Activated B cell treated with CpG ODN at 0.5 μM for 24 hours (primary cell): Measurements from ENCODE around the gene SPOUT1. TPM values are rescaled to one million over a fixed set of nuclear protein-coding genes. Genes with fewer than 3 reads are reported as not detected.
A peak's percentile ranks its signal among the peaks of the same experiment; 100 is the strongest.

Source experiments
- ATAC-seq: fragments of 200-7000 bp; cut with Tn5 transposase; one replicate; pipeline ENCODE4 v1.10.0; 2021; ENCODE audit warnings: low read depth, mild to moderate bottlenecking, moderate library complexity
- CTCF ChIA-PET: fragments of 350-600 bp; sonication (Branson Sonifier 250); formaldehyde crosslinking; loops from one replicate; lab custom pipeline; 2021; ENCODE audit warnings: antibody characterized with exemption; lab: Charles Lee
- POLR2A ChIA-PET: fragments of 350-600 bp; sonication (Branson Sonifier 250); formaldehyde crosslinking; loops from one replicate; lab custom pipeline; 2021; ENCODE audit warnings: antibody characterized with exemption; lab: Charles Lee
- DNase-seq: peaks from one replicate; pipeline ENCODE4 v3.0.0; 2022
- H3K27ac Mint-ChIP-seq: one replicate; pipeline ENCODE4 v1.8.0; 2020; ENCODE audit warnings: mixed read lengths
- H3K27me3 Mint-ChIP-seq: one replicate; pipeline ENCODE4 v1.8.0; 2021; ENCODE audit warnings: mixed read lengths
- H3K36me3 Mint-ChIP-seq: one replicate; pipeline ENCODE4 v1.8.0; 2021; ENCODE audit warnings: low read depth, mixed read lengths
- H3K4me1 Mint-ChIP-seq: one replicate; pipeline ENCODE4 v1.8.0; 2021; ENCODE audit warnings: mixed read lengths
- H3K4me3 Mint-ChIP-seq: one replicate; pipeline ENCODE4 v1.8.0; 2020; ENCODE audit warnings: mild to moderate bottlenecking, mixed read lengths
- H3K9me3 Mint-ChIP-seq: one replicate; pipeline ENCODE4 v1.8.0; 2020; ENCODE audit warnings: mixed read lengths
- CTCF ChIP-seq: fragments of 200-600 bp; IDR thresholded peaks from one replicate; pipeline ENCODE4 v1.8.0; 2022; ENCODE audit warnings: antibody characterized with exemption, mild to moderate bottlenecking
- intact Hi-C: fragments of 100-400 bp; cut with micrococcal nuclease; formaldehyde crosslinking; loops from one replicate; pipeline ENCODE4 v1.15.1; 2024
- total RNA-seq: library from RNA; stranded (reverse); gene quantifications from 2 replicates; pipeline ENCODE4 v1.2.3, GENCODE V29; 2022

Gene SPOUT1
- total RNA-seq, 1 donor from 2014 or later = 79.1 TPM

- no peak for TF ChIP-seq CTCF
- peaks cover 10% of the 10 kb centered on the region for H3K36me3 Mint-ChIP-seq
- ChIA-PET CTCF (no interaction called here), POLR2A (interaction anchor here (0.5 to 3.0 kb wide), 10 partner anchors 13 to 218 kb away, joined by 3 to 17 read pairs (median 5); partner anchors contain the start of genes DOLK, ENDOG, NUP188 and PKN3)
- peak overlapping the region; percentile 92 for H3K4me3 Mint-ChIP-seq
- ATAC-seq = no peak
- H3K27me3 Mint-ChIP-seq = no peaks in the 10 kb centered on the region
- H3K4me1 Mint-ChIP-seq = peaks cover 24% of the 10 kb centered on the region
- H3K9me3 Mint-ChIP-seq = no peaks in the 10 kb centered on the region
- no peak for DNase-seq
- H3K27ac Mint-ChIP-seq = peak overlapping the region; percentile 84
- intact Hi-C loops = loop anchor here (1.0 to 5.0 kb wide), 6 partner anchors 46 to 263 kb away; partner anchors contain the start of genes DYNC2I2, LRRC8A, SET and ZDHHC12
Measured at GRCh38 chr9:128770286-128771030, 59.1 kb downstream of the SPOUT1 start.

Other genes with a start within 250 kb of the SPOUT1 start
- 58.0 and 60.2 TPM in 2 replicates for gene DYNC2I2, start 172.9 kb downstream of the SPOUT1 start, total RNA-seq
- gene SET, start 140.6 kb downstream of the SPOUT1 start, total RNA-seq = 762 and 801 TPM in 2 replicates
- 16.9 and 17.4 TPM in 2 replicates for gene PKN3, start 127.3 kb downstream of the SPOUT1 start, total RNA-seq
- gene ZDHHC12, start 105.7 kb downstream of the SPOUT1 start, total RNA-seq = 40.0 and 40.7 TPM in 2 replicates
- 24.0 and 26.0 TPM in 2 replicates for gene ZER1, start 57.9 kb downstream of the SPOUT1 start, total RNA-seq
- 21.5 and 26.4 TPM in 2 replicates for gene TBC1D13, start 42.5 kb downstream of the SPOUT1 start, total RNA-seq
- gene ENDOG, start 11.3 kb downstream of the SPOUT1 start, total RNA-seq = 14.6 and 16.9 TPM in 2 replicates
- gene KYAT1, start 52.2 kb upstream of the SPOUT1 start, total RNA-seq = 2.0 and 4.3 TPM in 2 replicates
- gene LRRC8A, start 52.3 kb upstream of the SPOUT1 start, total RNA-seq = 9.0 and 10.4 TPM in 2 replicates
- 0.86 and 1.0 TPM in 2 replicates for gene PHYHD1, start 91.2 kb upstream of the SPOUT1 start, total RNA-seq
- gene DOLK, start 117.8 kb upstream of the SPOUT1 start, total RNA-seq = 9.0 and 10.3 TPM in 2 replicates
- gene NUP188, start 117.9 kb upstream of the SPOUT1 start, total RNA-seq = 76.9 and 103 TPM in 2 replicates
- gene SH3GLB2, start 198.5 kb upstream of the SPOUT1 start, total RNA-seq = 60.4 and 62.9 TPM in 2 replicates
- 42.1 and 50.0 TPM in 2 replicates for gene MIGA2, start 206.8 kb upstream of the SPOUT1 start, total RNA-seq